OCI-LY7 (cell line): ENCODE data around the gene CGRRF1. TPM values are rescaled to one million over a fixed set of nuclear protein-coding genes. Genes with fewer than 3 reads are reported as not detected.

Source experiments
- BruUV-seq: library from RNA; stranded (reverse); fragments of 400-500 nt; replicated peaks from 2 replicates; lab custom pipeline; 2021; lab: Mats Ljungman, UMichigan
- CTCF ChIA-PET: fragments of 300-600 bp; sonication (Branson Sonifier 250); formaldehyde crosslinking; loops from one replicate; lab custom pipeline; 2022; ENCODE audit warnings: antibody characterized with exemption; ENCODE audit not compliant: unreplicated experiment; lab: Charles Lee
- POLR2A ChIA-PET: fragments of 300-600 bp; sonication (Branson Sonifier 250); formaldehyde crosslinking; loops from one replicate; lab custom pipeline; 2022; ENCODE audit warnings: antibody characterized with exemption; lab: Charles Lee
- DNase-seq: peaks from one replicate; pipeline ENCODE4 v3.0.0-alpha.2; 2015; ENCODE audit warnings: low spot score
- H2AFZ ChIP-seq: fragments of 200-600 bp; sonication (generic), shearing (Covaris generic); 2 replicates; pipeline ENCODE4 v1.6.1; 2014; ENCODE audit warnings: mild to moderate bottlenecking, antibody characterized with exemption, low read length, moderate library complexity
- H3K27ac ChIP-seq: fragments of 200-600 bp; sonication (generic); 2 replicates; pipeline ENCODE4 v1.5.1; 2014; ENCODE audit warnings: mixed run types, low read depth, mild to moderate bottlenecking, moderate library complexity, low read length, inconsistent platforms; ENCODE audit not compliant: poor library complexity, severe bottlenecking
- H3K36me3 ChIP-seq: fragments of 200-600 bp; sonication (generic); 2 replicates; pipeline ENCODE4 v1.6.1; 2014; ENCODE audit warnings: mild to moderate bottlenecking, antibody characterized with exemption, low read length, moderate library complexity, mixed read lengths; ENCODE audit not compliant: insufficient read depth
- H3K4me1 ChIP-seq: fragments of 200-600 bp; sonication (generic); 2 replicates; pipeline ENCODE4 v1.5.1; 2014; ENCODE audit warnings: mild to moderate bottlenecking, low read length; ENCODE audit not compliant: insufficient read depth, poor library complexity, severe bottlenecking
- H3K4me2 ChIP-seq: fragments of 200-600 bp; sonication (generic); 2 replicates; pipeline ENCODE4 v1.6.1; 2014; ENCODE audit warnings: mild to moderate bottlenecking, low read length
- H3K4me3 ChIP-seq: fragments of 200-600 bp; sonication (generic); 2 replicates; pipeline ENCODE4 v1.5.1; 2014; ENCODE audit warnings: mild to moderate bottlenecking, low read depth, low read length; ENCODE audit not compliant: poor library complexity, severe bottlenecking
- H3K79me2 ChIP-seq: fragments of 200-600 bp; sonication (generic); 2 replicates; pipeline ENCODE4 v1.6.1; 2016; ENCODE audit warnings: low read depth, mild to moderate bottlenecking, low read length, moderate library complexity, mixed read lengths; ENCODE audit not compliant: insufficient read depth
- H3K9me2 ChIP-seq: fragments of 200-600 bp; sonication (generic); 2 replicates; pipeline ENCODE4 v1.6.1; 2016; ENCODE audit warnings: mild to moderate bottlenecking, low read length, mixed read lengths; ENCODE audit not compliant: insufficient read depth
- H3K9me3 ChIP-seq: fragments of 200-600 bp; sonication (generic); 2 replicates; pipeline ENCODE4 v1.6.1; 2014; ENCODE audit warnings: mild to moderate bottlenecking, mixed run types, low read length, mixed read lengths
- H4K20me1 ChIP-seq: fragments of 200-600 bp; sonication (generic); 2 replicates; pipeline ENCODE4 v1.6.1; 2014; ENCODE audit warnings: mild to moderate bottlenecking, antibody characterized with exemption, low read length, moderate library complexity, mixed read lengths; ENCODE audit not compliant: insufficient read depth
- CTCF ChIP-seq: fragments of 200-600 bp; sonication (generic); conservative IDR thresholded peaks from 2 replicates; pipeline ENCODE4 v1.5.1; 2014; ENCODE audit warnings: mild to moderate bottlenecking, antibody characterized with exemption, low read length, moderate library complexity, mixed read lengths
- EZH2phosphoT487 ChIP-seq: fragments of 200-600 bp; sonication (generic); IDR thresholded peaks from 2 replicates; pipeline ENCODE4 v1.6.1; 2018; ENCODE audit warnings: low read depth, borderline replicate concordance, mild to moderate bottlenecking, mixed run types, antibody characterized with exemption, low read length, moderate library complexity, mixed read lengths
- intact Hi-C: fragments of 100-400 bp; cut with micrococcal nuclease; formaldehyde crosslinking; loops from one replicate; pipeline ENCODE4 v1.10.0; 2022; ENCODE audit not compliant: unreplicated experiment
- total RNA-seq, 2 experiments: library from RNA; depleted of rRNA in 1 of 2; stranded (reverse); fragments of >200 nt in 1 of 2; shearing (Covaris generic) in 1 of 2; gene quantifications; 2 replicates each; pipeline ENCODE4 v1.2.3, GENCODE V29; 2014 to 2022

CGRRF1 gene
- total RNA-seq, 2 experiments from 2014 or later, result 8.4 to 13.4 TPM

- Histone ChIP-seq H4K20me1 (0 out of 2 replicates have a peak, but pooled peaks cover 4% of the 10 kb centered on the region), H3K79me2 (peaks cover 56% of the 10 kb centered on the region), H3K9me3 (no peaks in the 10 kb centered on the region), H3K9me2 (no peaks in the 10 kb centered on the region), H3K27ac (peak within 1 kb of the TSS; percentile 65), H3K4me2 (peak within 1 kb of the TSS; percentile 90), H3K4me1 (peaks cover 52% of the 10 kb centered on the region), H2AFZ (peak within 1 kb of the TSS; percentile 97), H3K36me3 (0 out of 2 replicates have a peak, but pooled peaks cover 5% of the 10 kb centered on the region), H3K4me3 (peak within 1 kb of the TSS; percentile 87)
- intact Hi-C loops, result loop anchor here (2.0 kb wide), 1 partner anchor 92 kb away; the partner anchor contains the start of gene CDKN3
- no peak for TF ChIP-seq EZH2phosphoT487
- TF ChIP-seq CTCF, result peak; percentile 62
- ChIA-PET CTCF (interaction anchor here (1.0 to 1.7 kb wide), 2 partner anchors 21 to 47 kb away, joined by 3 read pairs; partner anchors contain the start of gene CGRRF1), POLR2A (interaction anchor here (0.6 to 9.3 kb wide), 7 partner anchors 8 to 1733 kb away, joined by 3 to 75 read pairs (median 4); partner anchors contain the start of gene CGRRF1)
- BruUV-seq, result no TSS peak
- DNase-seq, result peak; percentile 93
Measured at GRCh38 chr14:54488646-54489317, 20.9 kb upstream of the CGRRF1 start, which contains the start of gene GMFB. Gene GMFB (minus strand): TSS chr14:54488980. CDS start chr14:54488927, 53 bp downstream.

GRCh38 chr14:54489318-54489683 lies 20.4 kb upstream of the CGRRF1 start:
- Histone ChIP-seq H3K4me2 (peak overlapping the region; percentile 88), H3K4me3 (peak overlapping the region; percentile 87)

More at GRCh38 chr14:54489318-54489683, 20.4 kb upstream of the CGRRF1 start:
- H3K9me3 ChIP-seq, result no peaks in the 10 kb centered on the region
- no TSS peak for BruUV-seq
- ChIA-PET CTCF (no interaction called here), POLR2A (interaction anchor here (0.6 to 9.3 kb wide), 9 partner anchors 8 to 1734 kb away, joined by 3 to 75 read pairs (median 3); partner anchors contain the start of genes CDKN3 and CGRRF1)
- H3K4me1 ChIP-seq, result peaks cover 48% of the 10 kb centered on the region
- H3K9me2 ChIP-seq, result no peaks in the 10 kb centered on the region
- H3K79me2 ChIP-seq, result peaks cover 51% of the 10 kb centered on the region
- H2AFZ ChIP-seq, result peak overlapping the region; percentile 97
- peak overlapping the region; percentile 65 for H3K27ac ChIP-seq
- TF ChIP-seq EZH2phosphoT487 (no peak), CTCF (peak; percentile 34; the same call in 1 of the 2 replicates)
- H4K20me1 ChIP-seq, result 0 out of 2 replicates have a peak, but pooled peaks cover 4% of the 10 kb centered on the region
- intact Hi-C loops, result loop anchor here (2.0 kb wide), 1 partner anchor 92 kb away; the partner anchor contains the start of gene CDKN3
- H3K36me3 ChIP-seq, result 0 out of 2 replicates have a peak, but pooled peaks cover 5% of the 10 kb centered on the region
- DNase-seq, result no peak
